Cardiac fibroblast (primary cell): ENCODE results near the gene TGIF1.

ENCODE experiments used
- DNase-seq, 2 donors: peaks; one replicate each; pipeline versions ENCODE4 v3.0.0 to v3.0.0-alpha.2; 2010; ENCODE audit warnings: low read depth in 2 of 2
- H3K4me3 ChIP-seq, 2 donors: replicated peaks in 1 of 2; 1 replicate in 1 of 2; 2 replicates in 1 of 2; pipeline ENCODE4 v1.5.1; 2011; ENCODE audit warnings: low read depth in 2 of 2, low read length in 2 of 2, mild to moderate bottlenecking in 2 of 2, moderate library complexity in 1 of 2
- TF ChIP-seq, protein P1 (sequence below): IDR thresholded peaks from one replicate; pipeline ENCODE4 v1.5.1; 2011; ENCODE audit warnings: low read depth, mild to moderate bottlenecking, low read length, inconsistent platforms

TGIF1 gene

GRCh38 chr18:3498698-3499471 is 48.9 kb downstream of the TGIF1 start:
- peak; percentile 47 for DNase-seq
- TF ChIP-seq, protein P1, sequence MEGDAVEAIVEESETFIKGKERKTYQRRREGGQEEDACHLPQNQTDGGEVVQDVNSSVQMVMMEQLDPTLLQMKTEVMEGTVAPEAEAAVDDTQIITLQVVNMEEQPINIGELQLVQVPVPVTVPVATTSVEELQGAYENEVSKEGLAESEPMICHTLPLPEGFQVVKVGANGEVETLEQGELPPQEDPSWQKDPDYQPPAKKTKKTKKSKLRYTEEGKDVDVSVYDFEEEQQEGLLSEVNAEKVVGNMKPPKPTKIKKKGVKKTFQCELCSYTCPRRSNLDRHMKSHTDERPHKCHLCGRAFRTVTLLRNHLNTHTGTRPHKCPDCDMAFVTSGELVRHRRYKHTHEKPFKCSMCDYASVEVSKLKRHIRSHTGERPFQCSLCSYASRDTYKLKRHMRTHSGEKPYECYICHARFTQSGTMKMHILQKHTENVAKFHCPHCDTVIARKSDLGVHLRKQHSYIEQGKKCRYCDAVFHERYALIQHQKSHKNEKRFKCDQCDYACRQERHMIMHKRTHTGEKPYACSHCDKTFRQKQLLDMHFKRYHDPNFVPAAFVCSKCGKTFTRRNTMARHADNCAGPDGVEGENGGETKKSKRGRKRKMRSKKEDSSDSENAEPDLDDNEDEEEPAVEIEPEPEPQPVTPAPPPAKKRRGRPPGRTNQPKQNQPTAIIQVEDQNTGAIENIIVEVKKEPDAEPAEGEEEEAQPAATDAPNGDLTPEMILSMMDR, result no peak
- H3K4me3 ChIP-seq, result peak overlapping the region; percentile 9 to 49

- DNase-seq, result peak in 1 of 2 donors; percentile 17
- peak overlapping the region; percentile 9 to 49 for H3K4me3 ChIP-seq
- TF ChIP-seq, protein P1, result no peak
Observed at GRCh38 chr18:3499501-3499900, 49.5 kb downstream of the TGIF1 start.

DNA sequence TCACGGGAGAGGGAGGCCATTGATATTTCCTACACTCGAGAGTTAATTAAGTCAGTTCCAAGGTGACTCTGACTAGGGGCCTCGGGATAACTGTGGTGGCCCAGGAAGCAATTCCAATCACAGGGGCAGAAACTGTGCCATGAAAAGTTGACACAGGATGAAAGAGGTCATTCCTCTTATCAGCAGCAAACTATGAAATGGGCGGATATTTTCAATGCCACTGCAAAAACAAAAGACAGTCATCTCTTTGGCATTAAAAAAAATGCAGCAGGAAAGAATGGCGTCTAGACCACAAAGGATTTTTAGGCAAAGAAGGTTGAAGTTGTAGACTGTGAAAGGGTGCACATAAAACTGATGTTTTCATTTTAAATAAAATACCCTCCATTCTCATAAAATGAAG is 50.0 kb downstream of the TGIF1 start:
- H3K4me3 ChIP-seq, result no peak overlapping the region
- peak in 1 of 2 donors; percentile 44 for DNase-seq
- TF ChIP-seq, protein P1, result no peak

- TF ChIP-seq, protein P1, result no peak
- no peak overlapping the region for H3K4me3 ChIP-seq
- no peak for DNase-seq
Observed at GRCh38 chr18:3502650-3503049, 52.7 kb downstream of the TGIF1 start.

DNA sequence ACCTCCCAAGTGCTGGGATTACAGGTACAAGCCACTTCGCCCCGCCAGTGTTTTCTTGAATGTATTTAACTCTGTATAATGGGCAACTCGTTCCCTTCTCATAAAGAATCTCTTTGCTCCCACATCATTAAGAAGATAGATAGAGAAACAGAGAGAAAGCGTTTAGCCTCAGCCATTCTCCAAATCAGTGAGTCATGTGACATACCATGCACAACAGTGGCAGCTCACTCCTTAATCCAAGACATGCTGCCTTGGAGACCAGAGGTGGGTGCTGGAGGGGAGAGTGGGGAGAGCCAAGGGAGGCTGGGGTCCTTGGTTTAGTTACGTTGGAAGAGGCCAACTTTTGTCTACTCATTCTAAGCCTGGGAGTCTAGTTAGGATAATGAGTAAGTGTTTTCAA is 54.7 kb downstream of the TGIF1 start:
- H3K4me3 ChIP-seq, result no peak overlapping the region
- TF ChIP-seq, protein P1, result no peak
- no peak for DNase-seq

GRCh38 chr18:3508576-3509549 is 58.9 kb downstream of the TGIF1 start:
- no peak for DNase-seq
- H3K4me3 ChIP-seq, result no peak overlapping the region
- TF ChIP-seq, protein P1, result no peak
